ENCODE data around the gene SMIM32. TPM values are rescaled to one million over a fixed set of nuclear protein-coding genes. Genes with fewer than 3 reads are reported as not detected.

The SMIM32 gene
- total RNA-seq, 1 experiment from 2014 or later, result 0.37 TPM

- no peak overlapping the region for H3K4me3 Mint-ChIP-seq
- H3K27ac Mint-ChIP-seq, result no peak overlapping the region
- TF ChIP-seq, protein P1, sequence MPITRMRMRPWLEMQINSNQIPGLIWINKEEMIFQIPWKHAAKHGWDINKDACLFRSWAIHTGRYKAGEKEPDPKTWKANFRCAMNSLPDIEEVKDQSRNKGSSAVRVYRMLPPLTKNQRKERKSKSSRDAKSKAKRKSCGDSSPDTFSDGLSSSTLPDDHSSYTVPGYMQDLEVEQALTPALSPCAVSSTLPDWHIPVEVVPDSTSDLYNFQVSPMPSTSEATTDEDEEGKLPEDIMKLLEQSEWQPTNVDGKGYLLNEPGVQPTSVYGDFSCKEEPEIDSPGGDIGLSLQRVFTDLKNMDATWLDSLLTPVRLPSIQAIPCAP (CRISPR knock-in tag; IDR thresholded peaks at IDR 0.05), result no peak
- TF ChIP-seq ZNF263 (CRISPR knock-in tag; IDR thresholded peaks at IDR 0.05; ENCODE audit: low read depth) (no peak), E2F5 (CRISPR knock-in tag; IDR thresholded peaks at IDR 0.05) (no peak), MXD4 (CRISPR knock-in tag; IDR thresholded peaks at IDR 0.05; ENCODE audit: borderline replicate concordance) (no peak), CTCF (IDR thresholded peaks at IDR 0.05) (no peak), HMGA2 (CRISPR knock-in tag; IDR thresholded peaks at IDR 0.05) (no peak), TEAD4 (CRISPR knock-in tag; IDR thresholded peaks at IDR 0.05) (no peak), SMAD4 (CRISPR knock-in tag; IDR thresholded peaks at IDR 0.05) (no peak), FOXP1 (CRISPR knock-in tag; IDR thresholded peaks at IDR 0.05; ENCODE audit: borderline replicate concordance) (no peak), NFYB (CRISPR knock-in tag; conservative IDR thresholded peaks at IDR 0.05; ENCODE audit: low read depth) (no peak), ATF3 (CRISPR knock-in tag; conservative IDR thresholded peaks at IDR 0.05) (no peak), ATF6 (CRISPR knock-in tag; IDR thresholded peaks at IDR 0.05) (no peak), HMGXB4 (CRISPR knock-in tag; IDR thresholded peaks at IDR 0.05) (no peak), NR1H2 (CRISPR knock-in tag; IDR thresholded peaks at IDR 0.05) (no peak), RELA (CRISPR knock-in tag; IDR thresholded peaks at IDR 0.05; ENCODE audit: borderline replicate concordance) (no peak), ZNF423 (CRISPR knock-in tag; IDR thresholded peaks at IDR 0.05) (no peak)
- TF ChIP-seq, protein P2, sequence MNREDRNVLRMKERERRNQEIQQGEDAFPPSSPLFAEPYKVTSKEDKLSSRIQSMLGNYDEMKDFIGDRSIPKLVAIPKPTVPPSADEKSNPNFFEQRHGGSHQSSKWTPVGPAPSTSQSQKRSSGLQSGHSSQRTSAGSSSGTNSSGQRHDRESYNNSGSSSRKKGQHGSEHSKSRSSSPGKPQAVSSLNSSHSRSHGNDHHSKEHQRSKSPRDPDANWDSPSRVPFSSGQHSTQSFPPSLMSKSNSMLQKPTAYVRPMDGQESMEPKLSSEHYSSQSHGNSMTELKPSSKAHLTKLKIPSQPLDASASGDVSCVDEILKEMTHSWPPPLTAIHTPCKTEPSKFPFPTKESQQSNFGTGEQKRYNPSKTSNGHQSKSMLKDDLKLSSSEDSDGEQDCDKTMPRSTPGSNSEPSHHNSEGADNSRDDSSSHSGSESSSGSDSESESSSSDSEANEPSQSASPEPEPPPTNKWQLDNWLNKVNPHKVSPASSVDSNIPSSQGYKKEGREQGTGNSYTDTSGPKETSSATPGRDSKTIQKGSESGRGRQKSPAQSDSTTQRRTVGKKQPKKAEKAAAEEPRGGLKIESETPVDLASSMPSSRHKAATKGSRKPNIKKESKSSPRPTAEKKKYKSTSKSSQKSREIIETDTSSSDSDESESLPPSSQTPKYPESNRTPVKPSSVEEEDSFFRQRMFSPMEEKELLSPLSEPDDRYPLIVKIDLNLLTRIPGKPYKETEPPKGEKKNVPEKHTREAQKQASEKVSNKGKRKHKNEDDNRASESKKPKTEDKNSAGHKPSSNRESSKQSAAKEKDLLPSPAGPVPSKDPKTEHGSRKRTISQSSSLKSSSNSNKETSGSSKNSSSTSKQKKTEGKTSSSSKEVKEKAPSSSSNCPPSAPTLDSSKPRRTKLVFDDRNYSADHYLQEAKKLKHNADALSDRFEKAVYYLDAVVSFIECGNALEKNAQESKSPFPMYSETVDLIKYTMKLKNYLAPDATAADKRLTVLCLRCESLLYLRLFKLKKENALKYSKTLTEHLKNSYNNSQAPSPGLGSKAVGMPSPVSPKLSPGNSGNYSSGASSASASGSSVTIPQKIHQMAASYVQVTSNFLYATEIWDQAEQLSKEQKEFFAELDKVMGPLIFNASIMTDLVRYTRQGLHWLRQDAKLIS (CRISPR knock-in tag; IDR thresholded peaks at IDR 0.05; ENCODE audit: borderline replicate concordance), result no peak
- TF ChIP-seq, protein P3, sequence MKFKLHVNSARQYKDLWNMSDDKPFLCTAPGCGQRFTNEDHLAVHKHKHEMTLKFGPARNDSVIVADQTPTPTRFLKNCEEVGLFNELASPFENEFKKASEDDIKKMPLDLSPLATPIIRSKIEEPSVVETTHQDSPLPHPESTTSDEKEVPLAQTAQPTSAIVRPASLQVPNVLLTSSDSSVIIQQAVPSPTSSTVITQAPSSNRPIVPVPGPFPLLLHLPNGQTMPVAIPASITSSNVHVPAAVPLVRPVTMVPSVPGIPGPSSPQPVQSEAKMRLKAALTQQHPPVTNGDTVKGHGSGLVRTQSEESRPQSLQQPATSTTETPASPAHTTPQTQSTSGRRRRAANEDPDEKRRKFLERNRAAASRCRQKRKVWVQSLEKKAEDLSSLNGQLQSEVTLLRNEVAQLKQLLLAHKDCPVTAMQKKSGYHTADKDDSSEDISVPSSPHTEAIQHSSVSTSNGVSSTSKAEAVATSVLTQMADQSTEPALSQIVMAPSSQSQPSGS (CRISPR knock-in tag; IDR thresholded peaks at IDR 0.05; ENCODE audit: borderline replicate concordance, low read depth), result no peak
- TF ChIP-seq, protein P4, sequence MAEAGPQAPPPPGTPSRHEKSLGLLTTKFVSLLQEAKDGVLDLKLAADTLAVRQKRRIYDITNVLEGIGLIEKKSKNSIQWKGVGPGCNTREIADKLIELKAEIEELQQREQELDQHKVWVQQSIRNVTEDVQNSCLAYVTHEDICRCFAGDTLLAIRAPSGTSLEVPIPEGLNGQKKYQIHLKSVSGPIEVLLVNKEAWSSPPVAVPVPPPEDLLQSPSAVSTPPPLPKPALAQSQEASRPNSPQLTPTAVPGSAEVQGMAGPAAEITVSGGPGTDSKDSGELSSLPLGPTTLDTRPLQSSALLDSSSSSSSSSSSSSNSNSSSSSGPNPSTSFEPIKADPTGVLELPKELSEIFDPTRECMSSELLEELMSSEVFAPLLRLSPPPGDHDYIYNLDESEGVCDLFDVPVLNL (CRISPR knock-in tag; IDR thresholded peaks at IDR 0.05; ENCODE audit: borderline replicate concordance, low read depth), result no peak
- TF ChIP-seq, protein P5, sequence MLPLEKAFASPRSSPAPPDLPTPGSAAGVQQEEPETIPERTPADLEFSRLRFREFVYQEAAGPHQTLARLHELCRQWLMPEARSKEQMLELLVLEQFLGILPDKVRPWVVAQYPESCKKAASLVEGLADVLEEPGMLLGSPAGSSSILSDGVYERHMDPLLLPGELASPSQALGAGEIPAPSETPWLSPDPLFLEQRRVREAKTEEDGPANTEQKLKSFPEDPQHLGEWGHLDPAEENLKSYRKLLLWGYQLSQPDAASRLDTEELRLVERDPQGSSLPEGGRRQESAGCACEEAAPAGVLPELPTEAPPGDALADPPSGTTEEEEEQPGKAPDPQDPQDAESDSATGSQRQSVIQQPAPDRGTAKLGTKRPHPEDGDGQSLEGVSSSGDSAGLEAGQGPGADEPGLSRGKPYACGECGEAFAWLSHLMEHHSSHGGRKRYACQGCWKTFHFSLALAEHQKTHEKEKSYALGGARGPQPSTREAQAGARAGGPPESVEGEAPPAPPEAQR (CRISPR knock-in tag; IDR thresholded peaks at IDR 0.05), result no peak
- ChIA-PET CTCF (interaction anchor here (1.1 to 6.9 kb wide), 3 partner anchors 15 to 22 kb away, joined by 3 to 55 read pairs (median 4); no protein-coding TSS in a partner anchor), POLR2A (interaction anchor here (0.5 kb wide), 1 partner anchor 1292 kb away, joined by 5 read pairs; no protein-coding TSS in a partner anchor)
- peaks cover 13% of the 10 kb centered on the region for H3K4me1 Mint-ChIP-seq
- DNase-seq (ENCODE audit: low spot score) (no peak), ATAC-seq (no peak)
- H3K36me3 Mint-ChIP-seq, result no peaks in the 10 kb centered on the region
- peaks cover 99% of the 10 kb centered on the region for H3K27me3 Mint-ChIP-seq (ENCODE audit: low read depth)
- no peaks in the 10 kb centered on the region for H3K9me3 Mint-ChIP-seq
Measured at GRCh38 chr5:136195971-136196820, 3.2 kb upstream of the SMIM32 start.
